ENCODE results near the gene NHERF1. TPM values are rescaled to one million over a fixed set of nuclear protein-coding genes. Genes with fewer than 3 reads are reported as not detected.

Gene NHERF1
- total and polyA plus RNA-seq, 2 of the 13 experiments (the other 11 are each of a cell fraction or from before 2014, with no cell fraction given) = 169 to 269 TPM

DNA sequence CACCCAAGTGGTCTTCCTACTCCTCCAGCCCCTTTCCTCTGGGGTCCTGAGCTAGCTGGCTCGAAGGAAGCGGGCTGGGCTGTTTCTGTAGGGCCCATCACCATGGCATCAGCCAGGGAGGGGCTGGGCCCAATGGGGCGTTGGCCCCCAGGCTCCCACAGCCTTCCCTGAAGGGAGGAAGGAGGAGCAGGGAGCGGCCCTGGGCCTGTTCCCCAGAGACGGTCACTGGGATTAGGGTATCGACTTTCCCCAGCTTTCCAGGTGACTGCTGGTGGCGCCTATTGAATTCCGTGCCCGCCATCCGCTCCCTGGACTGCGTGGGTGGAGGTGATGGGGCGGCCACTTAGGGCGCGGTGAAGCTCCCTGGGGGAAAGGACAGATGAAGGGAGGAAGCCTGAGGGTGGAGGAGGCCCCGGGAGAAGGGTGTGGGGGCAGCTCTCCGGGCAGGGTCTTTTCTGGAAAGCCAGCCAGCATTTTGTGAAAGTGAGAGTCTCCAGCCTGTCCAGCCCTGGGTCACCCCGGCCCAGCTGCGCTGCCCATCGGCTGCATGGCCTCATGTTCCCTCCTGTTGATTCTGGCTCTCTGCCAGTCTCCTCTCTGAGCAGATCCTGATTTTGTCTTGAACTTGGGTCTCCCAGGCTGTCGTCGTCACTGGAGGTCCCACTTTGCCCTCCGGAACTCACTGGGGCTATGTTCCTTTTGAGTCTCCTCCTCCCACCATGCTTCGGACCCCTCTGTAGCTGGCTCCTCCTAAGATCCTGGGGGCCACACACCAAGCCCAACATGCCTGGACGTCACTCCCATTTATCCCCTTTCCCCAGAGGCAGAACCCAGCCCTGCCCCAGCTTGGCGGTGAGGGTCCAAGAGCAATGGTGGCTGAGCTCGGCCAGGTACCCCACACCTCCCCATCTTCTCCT lies 9.8 kb downstream of the NHERF1 start (continued):
- TF ChIP-seq, protein P1, sequence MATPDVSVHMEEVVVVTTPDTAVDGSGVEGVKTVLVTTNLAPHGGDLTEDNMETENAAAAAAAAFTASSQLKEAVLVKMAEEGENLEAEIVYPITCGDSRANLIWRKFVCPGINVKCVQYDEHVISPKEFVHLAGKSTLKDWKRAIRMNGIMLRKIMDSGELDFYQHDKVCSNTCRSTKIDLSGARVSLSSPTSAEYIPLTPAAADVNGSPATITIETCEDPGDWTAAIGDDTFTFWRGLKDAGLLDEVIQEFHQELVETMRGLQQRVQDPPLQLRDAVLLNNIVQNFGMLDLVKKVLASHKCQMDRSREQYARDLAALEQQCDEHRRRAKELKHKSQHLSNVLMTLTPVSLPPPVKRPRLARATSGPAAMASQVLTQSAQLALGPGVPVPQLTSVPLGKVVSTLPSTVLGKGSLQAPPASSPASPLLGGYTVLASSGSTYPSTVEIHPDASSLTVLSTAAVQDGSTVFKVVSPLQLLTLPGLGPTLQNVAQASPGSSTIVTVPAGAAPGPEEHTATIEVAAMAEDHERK (CRISPR knock-in tag; IDR thresholded peaks at IDR 0.05; ENCODE audit: low read depth) = no peak
- TF ChIP-seq MBNL3 (CRISPR knock-in tag; conservative IDR thresholded peaks at IDR 0.05) (no peak), CBX2 (IDR thresholded peaks at IDR 0.05; ENCODE audit: low read depth, low read length) (no peak), CBX2 (CRISPR knock-in tag; IDR thresholded peaks at IDR 0.05; ENCODE audit: low read depth) (no peak), ZNF446 (CRISPR knock-in tag; IDR thresholded peaks at IDR 0.05) (no peak), SP5 (CRISPR knock-in tag; IDR thresholded peaks at IDR 0.05; ENCODE audit: borderline replicate concordance, low read depth) (no peak), ARNT (IDR thresholded peaks at IDR 0.05) (no peak), CREM (IDR thresholded peaks at IDR 0.05) (no peak), CREM (CRISPR knock-in tag; IDR thresholded peaks at IDR 0.05) (no peak), MBD4 (IDR thresholded peaks at IDR 0.05; ENCODE audit: borderline replicate concordance, low read length) (no peak)
- TF ChIP-seq, protein P2, sequence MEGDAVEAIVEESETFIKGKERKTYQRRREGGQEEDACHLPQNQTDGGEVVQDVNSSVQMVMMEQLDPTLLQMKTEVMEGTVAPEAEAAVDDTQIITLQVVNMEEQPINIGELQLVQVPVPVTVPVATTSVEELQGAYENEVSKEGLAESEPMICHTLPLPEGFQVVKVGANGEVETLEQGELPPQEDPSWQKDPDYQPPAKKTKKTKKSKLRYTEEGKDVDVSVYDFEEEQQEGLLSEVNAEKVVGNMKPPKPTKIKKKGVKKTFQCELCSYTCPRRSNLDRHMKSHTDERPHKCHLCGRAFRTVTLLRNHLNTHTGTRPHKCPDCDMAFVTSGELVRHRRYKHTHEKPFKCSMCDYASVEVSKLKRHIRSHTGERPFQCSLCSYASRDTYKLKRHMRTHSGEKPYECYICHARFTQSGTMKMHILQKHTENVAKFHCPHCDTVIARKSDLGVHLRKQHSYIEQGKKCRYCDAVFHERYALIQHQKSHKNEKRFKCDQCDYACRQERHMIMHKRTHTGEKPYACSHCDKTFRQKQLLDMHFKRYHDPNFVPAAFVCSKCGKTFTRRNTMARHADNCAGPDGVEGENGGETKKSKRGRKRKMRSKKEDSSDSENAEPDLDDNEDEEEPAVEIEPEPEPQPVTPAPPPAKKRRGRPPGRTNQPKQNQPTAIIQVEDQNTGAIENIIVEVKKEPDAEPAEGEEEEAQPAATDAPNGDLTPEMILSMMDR (CRISPR knock-in tag; IDR thresholded peaks at IDR 0.05) = no peak
- TF ChIP-seq, protein P3, sequence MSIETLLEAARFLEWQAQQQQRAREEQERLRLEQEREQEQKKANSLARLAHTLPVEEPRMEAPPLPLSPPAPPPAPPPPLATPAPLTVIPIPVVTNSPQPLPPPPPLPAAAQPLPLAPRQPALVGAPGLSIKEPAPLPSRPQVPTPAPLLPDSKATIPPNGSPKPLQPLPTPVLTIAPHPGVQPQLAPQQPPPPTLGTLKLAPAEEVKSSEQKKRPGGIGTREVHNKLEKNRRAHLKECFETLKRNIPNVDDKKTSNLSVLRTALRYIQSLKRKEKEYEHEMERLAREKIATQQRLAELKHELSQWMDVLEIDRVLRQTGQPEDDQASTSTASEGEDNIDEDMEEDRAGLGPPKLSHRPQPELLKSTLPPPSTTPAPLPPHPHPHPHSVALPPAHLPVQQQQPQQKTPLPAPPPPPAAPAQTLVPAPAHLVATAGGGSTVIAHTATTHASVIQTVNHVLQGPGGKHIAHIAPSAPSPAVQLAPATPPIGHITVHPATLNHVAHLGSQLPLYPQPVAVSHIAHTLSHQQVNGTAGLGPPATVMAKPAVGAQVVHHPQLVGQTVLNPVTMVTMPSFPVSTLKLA (IDR thresholded peaks at IDR 0.05) = no peak
- TF ChIP-seq, protein P4, sequence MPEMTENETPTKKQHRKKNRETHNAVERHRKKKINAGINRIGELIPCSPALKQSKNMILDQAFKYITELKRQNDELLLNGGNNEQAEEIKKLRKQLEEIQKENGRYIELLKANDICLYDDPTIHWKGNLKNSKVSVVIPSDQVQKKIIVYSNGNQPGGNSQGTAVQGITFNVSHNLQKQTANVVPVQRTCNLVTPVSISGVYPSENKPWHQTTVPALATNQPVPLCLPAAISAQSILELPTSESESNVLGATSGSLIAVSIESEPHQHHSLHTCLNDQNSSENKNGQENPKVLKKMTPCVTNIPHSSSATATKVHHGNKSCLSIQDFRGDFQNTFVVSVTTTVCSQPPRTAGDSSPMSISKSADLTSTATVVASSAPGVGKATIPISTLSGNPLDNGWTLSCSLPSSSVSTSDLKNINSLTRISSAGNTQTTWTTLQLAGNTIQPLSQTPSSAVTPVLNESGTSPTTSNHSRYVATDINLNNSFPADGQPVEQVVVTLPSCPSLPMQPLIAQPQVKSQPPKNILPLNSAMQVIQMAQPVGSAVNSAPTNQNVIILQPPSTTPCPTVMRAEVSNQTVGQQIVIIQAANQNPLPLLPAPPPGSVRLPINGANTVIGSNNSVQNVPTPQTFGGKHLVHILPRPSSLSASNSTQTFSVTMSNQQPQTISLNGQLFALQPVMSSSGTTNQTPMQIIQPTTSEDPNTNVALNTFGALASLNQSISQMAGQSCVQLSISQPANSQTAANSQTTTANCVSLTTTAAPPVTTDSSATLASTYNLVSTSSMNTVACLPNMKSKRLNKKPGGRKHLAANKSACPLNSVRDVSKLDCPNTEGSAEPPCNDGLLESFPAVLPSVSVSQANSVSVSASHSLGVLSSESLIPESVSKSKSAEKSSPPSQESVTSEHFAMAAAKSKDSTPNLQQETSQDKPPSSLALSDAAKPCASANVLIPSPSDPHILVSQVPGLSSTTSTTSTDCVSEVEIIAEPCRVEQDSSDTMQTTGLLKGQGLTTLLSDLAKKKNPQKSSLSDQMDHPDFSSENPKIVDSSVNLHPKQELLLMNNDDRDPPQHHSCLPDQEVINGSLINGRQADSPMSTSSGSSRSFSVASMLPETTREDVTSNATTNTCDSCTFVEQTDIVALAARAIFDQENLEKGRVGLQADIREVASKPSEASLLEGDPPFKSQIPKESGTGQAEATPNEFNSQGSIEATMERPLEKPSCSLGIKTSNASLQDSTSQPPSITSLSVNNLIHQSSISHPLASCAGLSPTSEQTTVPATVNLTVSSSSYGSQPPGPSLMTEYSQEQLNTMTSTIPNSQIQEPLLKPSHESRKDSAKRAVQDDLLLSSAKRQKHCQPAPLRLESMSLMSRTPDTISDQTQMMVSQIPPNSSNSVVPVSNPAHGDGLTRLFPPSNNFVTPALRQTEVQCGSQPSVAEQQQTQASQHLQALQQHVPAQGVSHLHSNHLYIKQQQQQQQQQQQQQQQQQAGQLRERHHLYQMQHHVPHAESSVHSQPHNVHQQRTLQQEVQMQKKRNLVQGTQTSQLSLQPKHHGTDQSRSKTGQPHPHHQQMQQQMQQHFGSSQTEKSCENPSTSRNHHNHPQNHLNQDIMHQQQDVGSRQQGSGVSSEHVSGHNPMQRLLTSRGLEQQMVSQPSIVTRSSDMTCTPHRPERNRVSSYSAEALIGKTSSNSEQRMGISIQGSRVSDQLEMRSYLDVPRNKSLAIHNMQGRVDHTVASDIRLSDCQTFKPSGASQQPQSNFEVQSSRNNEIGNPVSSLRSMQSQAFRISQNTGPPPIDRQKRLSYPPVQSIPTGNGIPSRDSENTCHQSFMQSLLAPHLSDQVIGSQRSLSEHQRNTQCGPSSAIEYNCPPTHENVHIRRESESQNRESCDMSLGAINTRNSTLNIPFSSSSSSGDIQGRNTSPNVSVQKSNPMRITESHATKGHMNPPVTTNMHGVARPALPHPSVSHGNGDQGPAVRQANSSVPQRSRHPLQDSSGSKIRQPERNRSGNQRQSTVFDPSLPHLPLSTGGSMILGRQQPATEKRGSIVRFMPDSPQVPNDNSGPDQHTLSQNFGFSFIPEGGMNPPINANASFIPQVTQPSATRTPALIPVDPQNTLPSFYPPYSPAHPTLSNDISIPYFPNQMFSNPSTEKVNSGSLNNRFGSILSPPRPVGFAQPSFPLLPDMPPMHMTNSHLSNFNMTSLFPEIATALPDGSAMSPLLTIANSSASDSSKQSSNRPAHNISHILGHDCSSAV (CRISPR knock-in tag; IDR thresholded peaks at IDR 0.05; ENCODE audit: borderline replicate concordance) = no peak
- TF ChIP-seq, protein P5, sequence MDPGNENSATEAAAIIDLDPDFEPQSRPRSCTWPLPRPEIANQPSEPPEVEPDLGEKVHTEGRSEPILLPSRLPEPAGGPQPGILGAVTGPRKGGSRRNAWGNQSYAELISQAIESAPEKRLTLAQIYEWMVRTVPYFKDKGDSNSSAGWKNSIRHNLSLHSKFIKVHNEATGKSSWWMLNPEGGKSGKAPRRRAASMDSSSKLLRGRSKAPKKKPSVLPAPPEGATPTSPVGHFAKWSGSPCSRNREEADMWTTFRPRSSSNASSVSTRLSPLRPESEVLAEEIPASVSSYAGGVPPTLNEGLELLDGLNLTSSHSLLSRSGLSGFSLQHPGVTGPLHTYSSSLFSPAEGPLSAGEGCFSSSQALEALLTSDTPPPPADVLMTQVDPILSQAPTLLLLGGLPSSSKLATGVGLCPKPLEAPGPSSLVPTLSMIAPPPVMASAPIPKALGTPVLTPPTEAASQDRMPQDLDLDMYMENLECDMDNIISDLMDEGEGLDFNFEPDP (CRISPR knock-in tag; conservative IDR thresholded peaks at IDR 0.05) = no peak
